ENCODE results near the gene GTPBP6. TPM values are rescaled to one million over a fixed set of nuclear protein-coding genes. Genes with fewer than 3 reads are reported as not detected.

Gene GTPBP6
- total RNA-seq, 1 experiment from 2014 or later, result 41.6 TPM

- BruUV-seq (replicated peaks), result no TSS peak
- Histone ChIP-seq H3K79me2 (ENCODE audit: insufficient read depth, low read length) (no peaks in the 10 kb centered on the region), H3K9me2 (ENCODE audit: insufficient read depth) (no peaks in the 10 kb centered on the region), H2AFZ (ENCODE audit: low read depth, low read length, poor library complexity, severe bottlenecking) (no peak overlapping the region), H3K9me3 (ENCODE audit: control insufficient read depth in 1 of 2, insufficient read depth in 1 of 2, low read depth in 1 of 2, low read length in 2 of 2) (no peaks in the 10 kb centered on the region), H3K36me3 (ENCODE audit: control insufficient read depth in 1 of 2, insufficient read depth in 2 of 2, low read length in 2 of 2) (no peaks in the 10 kb centered on the region), H3K4me1 (ENCODE audit: control insufficient read depth in 1 of 2, insufficient read depth in 2 of 2, low read length in 2 of 2) (peaks cover under 1 to 7% of the 10 kb centered on the region in 2 experiments; a peak in 3 of 4 replicates), H3K9ac (ENCODE audit: low read length) (no peak overlapping the region), H4K20me1 (ENCODE audit: insufficient read depth) (no peaks in the 10 kb centered on the region), H3K4me3 (replicated peaks in 1 of 2; ENCODE audit: low read depth in 1 of 2, low read length in 2 of 2) (no peak overlapping the region), H3K27me3 (ENCODE audit: insufficient read depth, low read length) (no peaks in the 10 kb centered on the region), H3K4me2 (ENCODE audit: low read length) (no peak overlapping the region), H3K27ac (ENCODE audit: low read depth, low read length) (no peak overlapping the region)
- DNase-seq (ENCODE audit: low read depth, low spot score), result no peak
- no peak for ATAC-seq
- ChIA-PET POLR2A (no interaction called here), RAD21 (ENCODE audit: low non-redundant PET in 1 of 2, low total read pairs in 2 of 2, uncharacterized antibody in 2 of 2, unreplicated experiment in 2 of 2) (no interaction called here), CTCF (no interaction called here)
- TF ChIP-seq RAD21 (IDR thresholded peaks at IDR 0.05; ENCODE audit: low read depth) (no peak), SIN3A (IDR thresholded peaks at IDR 0.05; ENCODE audit: low read depth) (no peak)
- intact Hi-C loops (cut with micrococcal nuclease), result no loop called here
Measured at GRCh38 chrX:255923-256331, 62.7 kb downstream of the GTPBP6 start.

Other genes starting within 250 kb of the GTPBP6 start
- 26.3 TPM for gene PLCXD1, start 37.4 kb downstream of the GTPBP6 start, total RNA-seq (2021; ENCODE audit: unreplicated experiment)
- 19.1 TPM for gene PPP2R3B, start 68.1 kb upstream of the GTPBP6 start, total RNA-seq (2021; ENCODE audit: unreplicated experiment)

Data from HCT116 (cell line).